ENCODE measurements around the gene USP10.

DNA sequence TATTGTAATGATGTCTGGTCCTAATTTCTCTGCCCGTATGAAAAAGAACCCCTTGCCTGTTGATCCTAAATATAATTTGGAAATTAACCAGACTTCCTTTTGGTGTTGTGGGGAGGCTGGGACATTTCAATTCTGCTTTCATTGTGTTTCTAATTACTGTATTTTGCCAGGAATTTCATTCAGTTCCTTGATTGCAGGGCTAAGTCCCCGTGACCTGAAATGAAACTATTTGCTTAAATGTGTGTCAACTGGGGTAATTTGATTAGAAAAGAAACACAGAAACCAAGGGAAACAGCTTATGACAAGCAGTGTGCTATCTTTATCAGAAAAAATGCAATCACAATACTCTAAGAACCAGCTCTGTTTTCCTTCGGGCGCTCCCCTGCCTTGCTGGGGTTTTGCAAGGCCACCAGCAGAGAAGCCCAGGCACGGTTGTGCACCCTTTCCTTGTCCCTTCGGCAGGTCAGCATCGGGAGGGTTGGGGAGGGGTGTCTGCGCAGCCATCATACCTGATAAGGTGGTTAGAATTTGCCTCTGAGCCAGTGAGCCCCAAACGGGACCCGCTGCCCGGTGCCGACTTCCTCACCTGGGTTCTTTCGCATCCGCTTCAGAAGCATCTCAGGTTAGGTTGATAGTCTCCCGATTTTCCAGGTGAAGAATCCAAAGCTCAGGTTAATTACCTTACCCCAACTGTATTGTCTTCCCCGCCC lies 32.0 kb upstream of the USP10 start:
- TF ChIP-seq TAF1 (IDR thresholded peaks at IDR 0.05; ENCODE audit: borderline replicate concordance, insufficient read depth, low read length) (no peak), POLR2AphosphoS5 (IDR thresholded peaks at IDR 0.05; ENCODE audit: low read depth, low read length) (no peak), SIN3A (IDR thresholded peaks at IDR 0.05; ENCODE audit: borderline replicate concordance, insufficient read depth, low read length) (no peak), FOXP2 (optimal IDR thresholded peaks at IDR 0.05; ENCODE audit: borderline replicate concordance, extremely low read depth, extremely low read length, insufficient read depth) (no peak)
- TF ChIP-seq, protein P1, sequence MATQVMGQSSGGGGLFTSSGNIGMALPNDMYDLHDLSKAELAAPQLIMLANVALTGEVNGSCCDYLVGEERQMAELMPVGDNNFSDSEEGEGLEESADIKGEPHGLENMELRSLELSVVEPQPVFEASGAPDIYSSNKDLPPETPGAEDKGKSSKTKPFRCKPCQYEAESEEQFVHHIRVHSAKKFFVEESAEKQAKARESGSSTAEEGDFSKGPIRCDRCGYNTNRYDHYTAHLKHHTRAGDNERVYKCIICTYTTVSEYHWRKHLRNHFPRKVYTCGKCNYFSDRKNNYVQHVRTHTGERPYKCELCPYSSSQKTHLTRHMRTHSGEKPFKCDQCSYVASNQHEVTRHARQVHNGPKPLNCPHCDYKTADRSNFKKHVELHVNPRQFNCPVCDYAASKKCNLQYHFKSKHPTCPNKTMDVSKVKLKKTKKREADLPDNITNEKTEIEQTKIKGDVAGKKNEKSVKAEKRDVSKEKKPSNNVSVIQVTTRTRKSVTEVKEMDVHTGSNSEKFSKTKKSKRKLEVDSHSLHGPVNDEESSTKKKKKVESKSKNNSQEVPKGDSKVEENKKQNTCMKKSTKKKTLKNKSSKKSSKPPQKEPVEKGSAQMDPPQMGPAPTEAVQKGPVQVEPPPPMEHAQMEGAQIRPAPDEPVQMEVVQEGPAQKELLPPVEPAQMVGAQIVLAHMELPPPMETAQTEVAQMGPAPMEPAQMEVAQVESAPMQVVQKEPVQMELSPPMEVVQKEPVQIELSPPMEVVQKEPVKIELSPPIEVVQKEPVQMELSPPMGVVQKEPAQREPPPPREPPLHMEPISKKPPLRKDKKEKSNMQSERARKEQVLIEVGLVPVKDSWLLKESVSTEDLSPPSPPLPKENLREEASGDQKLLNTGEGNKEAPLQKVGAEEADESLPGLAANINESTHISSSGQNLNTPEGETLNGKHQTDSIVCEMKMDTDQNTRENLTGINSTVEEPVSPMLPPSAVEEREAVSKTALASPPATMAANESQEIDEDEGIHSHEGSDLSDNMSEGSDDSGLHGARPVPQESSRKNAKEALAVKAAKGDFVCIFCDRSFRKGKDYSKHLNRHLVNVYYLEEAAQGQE (IDR thresholded peaks at IDR 0.05; ENCODE audit: insufficient read depth in 1 of 2, low read depth in 2 of 2, low read length in 2 of 2), result no peak

All from PFSK-1 (cell line).